ENCODE measurements around the gene TMEM52. TPM values are rescaled to one million over a fixed set of nuclear protein-coding genes. Genes with fewer than 3 reads are reported as not detected.

TMEM52 gene
- total and polyA plus RNA-seq, 2 of the 8 experiments (the other 6 are each of a cell fraction or from before 2014, with no cell fraction given) = 14.6 to 30.2 TPM

DNA sequence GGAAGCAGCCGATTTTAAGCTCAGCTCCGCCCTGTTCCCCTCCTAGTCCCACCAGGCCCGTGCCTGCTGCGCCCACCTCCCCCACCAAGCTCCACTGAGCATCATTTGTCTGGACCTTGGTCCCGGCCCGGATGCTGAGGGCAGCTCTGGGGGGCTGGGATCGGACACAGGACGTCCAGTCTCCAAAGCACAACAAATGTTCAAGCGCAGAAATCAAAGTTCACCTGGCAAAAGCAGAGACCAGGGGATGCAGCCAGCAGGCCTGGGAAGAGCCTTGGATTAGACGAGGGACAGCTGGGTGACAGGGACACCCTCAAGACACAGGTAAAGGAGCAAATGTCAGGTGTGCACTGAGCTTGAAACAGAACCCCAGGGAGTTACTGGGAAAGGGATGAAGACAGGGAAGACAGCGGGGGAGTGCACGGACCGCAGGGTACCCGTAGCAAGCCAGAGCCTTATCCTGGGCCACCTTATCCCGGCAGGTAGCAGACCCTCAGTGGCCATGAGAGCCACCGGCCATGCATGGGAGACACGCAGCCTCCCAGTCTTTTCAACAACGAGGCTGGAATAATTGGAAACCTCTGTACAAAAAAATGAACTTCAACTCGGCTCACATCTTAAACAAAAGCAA lies 22.2 kb upstream of the TMEM52 start (continued):
- TF ChIP-seq USF2 (IDR thresholded peaks at IDR 0.05; ENCODE audit: low read length) = no peak
- TF ChIP-seq BRCA1 (IDR thresholded peaks at IDR 0.05; ENCODE audit: low read depth, low read length) = no peak
- no peak for TF ChIP-seq GTF2F1 (IDR thresholded peaks at IDR 0.05; ENCODE audit: borderline replicate concordance, low read depth, low read length)
- TF ChIP-seq SAP30 (IDR thresholded peaks at IDR 0.05; ENCODE audit: insufficient read depth, insufficient replicate concordance, low read length) = no peak
- TF ChIP-seq, protein P1, sequence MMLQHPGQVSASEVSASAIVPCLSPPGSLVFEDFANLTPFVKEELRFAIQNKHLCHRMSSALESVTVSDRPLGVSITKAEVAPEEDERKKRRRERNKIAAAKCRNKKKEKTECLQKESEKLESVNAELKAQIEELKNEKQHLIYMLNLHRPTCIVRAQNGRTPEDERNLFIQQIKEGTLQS (IDR thresholded peaks at IDR 0.05; ENCODE audit: insufficient read depth, low read depth, low read length) = no peak

Data from H1 (cell line).